Parathyroid adenoma (tissue), 2 donors: ENCODE data around the gene UGDH.
"Not testable (repeated sequence)": the region's sequence is repeated elsewhere in the genome, so short reads cannot be mapped to it uniquely, and the experiment has no call there.

ENCODE experiments used
- H2AFZ ChIP-seq: fragments of 300-600 bp; sonication (generic); one replicate; pipeline ENCODE4 v1.7.0; 2017; ENCODE audit warnings: antibody characterized with exemption, mild to moderate bottlenecking
- H3K27ac ChIP-seq: fragments of 300-600 bp; sonication (generic); one replicate; pipeline ENCODE4 v1.7.0; 2017
- H3K27me3 ChIP-seq: fragments of 300-600 bp; sonication (generic); one replicate; pipeline ENCODE4 v1.7.0; 2017; ENCODE audit warnings: low read length; ENCODE audit not compliant: control insufficient read depth, insufficient read depth
- H3K36me3 ChIP-seq: fragments of 300-600 bp; sonication (generic); one replicate; pipeline ENCODE4 v1.7.0; 2017; ENCODE audit warnings: low read length; ENCODE audit not compliant: control insufficient read depth, insufficient read depth
- H3K4me1 ChIP-seq: fragments of 300-600 bp; sonication (generic); one replicate; pipeline ENCODE4 v1.7.0; 2017; ENCODE audit warnings: control low read depth
- H3K4me2 ChIP-seq: fragments of 300-600 bp; sonication (generic); one replicate; pipeline ENCODE4 v1.7.0; 2017; ENCODE audit warnings: low read length
- H3K4me3 ChIP-seq: fragments of 300-600 bp; sonication (generic); one replicate; pipeline ENCODE4 v1.7.0; 2017; ENCODE audit warnings: low read depth, low read length
- H3K79me2 ChIP-seq: fragments of 300-600 bp; sonication (generic); one replicate; pipeline ENCODE4 v1.7.0; 2017; ENCODE audit warnings: control low read depth
- H3K9ac ChIP-seq: fragments of 300-600 bp; sonication (generic); one replicate; pipeline ENCODE4 v1.7.0; 2017; ENCODE audit warnings: mild to moderate bottlenecking
- H3K9me3 ChIP-seq: fragments of 300-600 bp; sonication (generic); one replicate; pipeline ENCODE4 v1.7.0; 2017; ENCODE audit warnings: low read length; ENCODE audit not compliant: control insufficient read depth
- CTCF ChIP-seq: fragments of 300-600 bp; sonication (generic); IDR thresholded peaks from one replicate; pipeline ENCODE4 v1.7.0; 2017; ENCODE audit warnings: antibody characterized with exemption, mild to moderate bottlenecking
- donor health status: primary hyperparathyroidism.

Gene UGDH

GRCh38 chr4:39510348-39510929, 16.8 kb downstream of the UGDH start:
- no peak overlapping the region for H2AFZ ChIP-seq
- H3K36me3 ChIP-seq, result no peaks in the 10 kb centered on the region
- H3K79me2 ChIP-seq, result no peaks in the 10 kb centered on the region
- H3K4me3 ChIP-seq, result no peak overlapping the region
- no peaks in the 10 kb centered on the region for H3K4me1 ChIP-seq
- H3K9me3 ChIP-seq, result no peaks in the 10 kb centered on the region
- H3K9ac ChIP-seq, result no peak overlapping the region
- H3K27me3 ChIP-seq, result no peaks in the 10 kb centered on the region
- H3K4me2 ChIP-seq, result no peak overlapping the region
- TF ChIP-seq CTCF, result no peak
- no peak overlapping the region for H3K27ac ChIP-seq

- Histone ChIP-seq H3K4me3 (no peak overlapping the region), H3K4me1 (no peaks in the 10 kb centered on the region), H3K27me3 (no peaks in the 10 kb centered on the region), H3K27ac (no peak overlapping the region), H3K4me2 (no peak overlapping the region), H3K9me3 (no peaks in the 10 kb centered on the region), H3K9ac (no peak overlapping the region), H3K79me2 (no peaks in the 10 kb centered on the region), H3K36me3 (no peaks in the 10 kb centered on the region), H2AFZ (no peak overlapping the region)
- no peak for TF ChIP-seq CTCF
Observed at GRCh38 chr4:39505581-39505980, 21.7 kb downstream of the UGDH start.

- no peak for TF ChIP-seq CTCF
- Histone ChIP-seq H3K4me2 (no peak overlapping the region), H3K27ac (no peak overlapping the region), H3K79me2 (no peaks in the 10 kb centered on the region), H3K4me3 (no peak overlapping the region), H3K27me3 (no peaks in the 10 kb centered on the region), H3K9me3 (no peaks in the 10 kb centered on the region), H3K36me3 (no peaks in the 10 kb centered on the region), H3K9ac (no peak overlapping the region), H2AFZ (no peak overlapping the region), H3K4me1 (no peaks in the 10 kb centered on the region)
Observed at GRCh38 chr4:39504538-39504937, 22.7 kb downstream of the UGDH start.

- not testable (repeated sequence) for H3K4me1 ChIP-seq, H3K36me3 ChIP-seq, H3K27ac ChIP-seq
Observed at GRCh38 chr4:39502664-39503035, 24.6 kb downstream of the UGDH start.

GRCh38 chr4:39502019-39502663, 25.1 kb downstream of the UGDH start:
- Histone ChIP-seq H3K4me3 (no peak overlapping the region), H3K27ac (no peak overlapping the region), H3K4me1 (no peaks in the 10 kb centered on the region), H2AFZ (no peak overlapping the region), H3K9me3 (no peaks in the 10 kb centered on the region), H3K9ac (no peak overlapping the region), H3K27me3 (no peaks in the 10 kb centered on the region), H3K79me2 (no peaks in the 10 kb centered on the region), H3K36me3 (no peaks in the 10 kb centered on the region), H3K4me2 (no peak overlapping the region)
- TF ChIP-seq CTCF, result no peak

More at GRCh38 chr4:39502664-39503035, 24.6 kb downstream of the UGDH start:
- H2AFZ ChIP-seq, H3K79me2 ChIP-seq, H3K9ac ChIP-seq, H3K4me3 ChIP-seq, H3K4me2 ChIP-seq, H3K9me3 ChIP-seq, H3K27me3 ChIP-seq: not testable (repeated sequence)
